HEK293 (cell line): ENCODE data around the gene UBL4A.

Experiments
- CTCF ChIA-PET: fragments of 350-600 bp; formaldehyde crosslinking; extraction: SDS; loops from one replicate; lab custom pipeline; 2021; ENCODE audit warnings: antibody characterized with exemption; lab: Yijun Ruan, JAX
- POLR2A ChIA-PET: fragments of 300-600 bp; formaldehyde crosslinking; extraction: SDS; loops from one replicate; lab custom pipeline; 2020; ENCODE audit warnings: antibody characterized with exemption, inconsistent platforms; lab: Yijun Ruan, JAX
- H3K27ac ChIP-seq: fragments of 200-500 bp; sonication (Bioruptor generic); 2 replicates; pipeline ENCODE4 v1.5.1; 2014; ENCODE audit warnings: low read depth, low read length, control low read depth, inconsistent platforms; ENCODE audit errors: extremely low read depth
- H3K36me3 ChIP-seq, 2 experiments: fragments of 200-500 bp in 1 of 2; sonication (Bioruptor generic) in 1 of 2; 1 replicate in 1 of 2; 2 replicates in 1 of 2; pipeline ENCODE4 v1.5.1; 2014 to 2017; ENCODE audit warnings: inconsistent platforms in 2 of 2, low read length in 2 of 2; ENCODE audit not compliant: control insufficient read depth in 2 of 2, insufficient read depth in 1 of 2
- H3K4me1 ChIP-seq: fragments of 200-500 bp; sonication (Bioruptor generic); 2 replicates; pipeline ENCODE4 v1.5.1; 2014; ENCODE audit warnings: mild to moderate bottlenecking, low read length, inconsistent platforms; ENCODE audit not compliant: control insufficient read depth, insufficient read depth
- H3K4me3 ChIP-seq: 2 replicates; pipeline ENCODE4 v1.5.1; 2011; ENCODE audit warnings: low read depth, mild to moderate bottlenecking, control low read depth, low read length, moderate library complexity
- H3K9me3 ChIP-seq: fragments of 200-500 bp; sonication (Bioruptor generic); 2 replicates; pipeline ENCODE4 v1.5.1; 2014; ENCODE audit warnings: low read depth, low read length, inconsistent platforms; ENCODE audit not compliant: control insufficient read depth, insufficient read depth
- BCL11A ChIP-seq: fragments of 450-650 bp; formaldehyde crosslinking; IDR thresholded peaks from 2 replicates; pipeline ENCODE4 v1.5.1; 2016; ENCODE audit warnings: low read depth, missing biosample characterization, missing genetic modification characterization
- GFI1B ChIP-seq: fragments of 450-650 bp; formaldehyde crosslinking; IDR thresholded peaks from 2 replicates; pipeline ENCODE4 v1.5.1; 2016; ENCODE audit warnings: missing biosample characterization, missing genetic modification characterization
- GLI2 ChIP-seq: fragments of 450-650 bp; formaldehyde crosslinking; IDR thresholded peaks from 2 replicates; pipeline ENCODE4; 2017; ENCODE audit warnings: missing biosample characterization, missing genetic modification characterization, low read depth, borderline replicate concordance
- HOXA7 ChIP-seq: sonication (generic); formaldehyde crosslinking; IDR thresholded peaks from 2 replicates; pipeline ENCODE4 v1.8.1; 2022; ENCODE audit warnings: missing genetic modification reagents, borderline replicate concordance
- HOXC10 ChIP-seq: sonication (generic); formaldehyde crosslinking; IDR thresholded peaks from 2 replicates; pipeline ENCODE4 v1.8.1; 2023; ENCODE audit warnings: mild to moderate bottlenecking, missing genetic modification reagents
- IKZF3 ChIP-seq: fragments of 450-650 bp; IDR thresholded peaks from 2 replicates; pipeline ENCODE4 v1.5.0; 2018; ENCODE audit warnings: missing biosample characterization, mild to moderate bottlenecking, missing genetic modification characterization, moderate library complexity
- INSM2 ChIP-seq: fragments of 450-650 bp; formaldehyde crosslinking; IDR thresholded peaks from 2 replicates; pipeline ENCODE4 v1.5.1; 2016; ENCODE audit warnings: missing biosample characterization, missing genetic modification characterization
- PRDM4 ChIP-seq: fragments of 450-650 bp; formaldehyde crosslinking; IDR thresholded peaks from 2 replicates; pipeline ENCODE4 v1.5.1; 2017; ENCODE audit warnings: missing biosample characterization, missing genetic modification characterization
- REPIN1 ChIP-seq: fragments of 450-650 bp; formaldehyde crosslinking; IDR thresholded peaks from 2 replicates; pipeline ENCODE4 v1.5.1; 2017; ENCODE audit warnings: missing biosample characterization, missing genetic modification characterization, low read depth
- WT1 ChIP-seq: fragments of 450-650 bp; formaldehyde crosslinking; IDR thresholded peaks from 2 replicates; pipeline ENCODE4 v1.5.1; 2016; ENCODE audit warnings: missing biosample characterization, missing genetic modification characterization
- ZBTB20 ChIP-seq: fragments of 450-650 bp; formaldehyde crosslinking; IDR thresholded peaks from 2 replicates; pipeline ENCODE4 v1.5.1; 2016; ENCODE audit warnings: missing biosample characterization, missing genetic modification characterization
- ZFP37 ChIP-seq: fragments of 450-650 bp; formaldehyde crosslinking; IDR thresholded peaks from 2 replicates; pipeline ENCODE4 v1.5.1; 2016; ENCODE audit warnings: missing biosample characterization, missing genetic modification characterization
- ZNF10 ChIP-seq: fragments of 450-650 bp; formaldehyde crosslinking; IDR thresholded peaks from 2 replicates; pipeline ENCODE4 v1.5.1; 2017; ENCODE audit warnings: missing biosample characterization, missing genetic modification characterization
- ZNF138 ChIP-seq: fragments of 450-650 bp; formaldehyde crosslinking; IDR thresholded peaks from 2 replicates; pipeline ENCODE4 v1.5.1; 2016; ENCODE audit warnings: missing biosample characterization, missing genetic modification characterization, borderline replicate concordance
- ZNF148 ChIP-seq: fragments of 450-650 bp; formaldehyde crosslinking; IDR thresholded peaks from 2 replicates; pipeline ENCODE4 v1.5.0; 2017; ENCODE audit warnings: missing biosample characterization, missing genetic modification characterization, borderline replicate concordance
- ZNF248 ChIP-seq: fragments of 450-650 bp; formaldehyde crosslinking; IDR thresholded peaks from 2 replicates; pipeline ENCODE4 v1.5.1; 2017; ENCODE audit warnings: missing biosample characterization, missing genetic modification characterization
- ZNF26 ChIP-seq: fragments of 450-650 bp; formaldehyde crosslinking; IDR thresholded peaks from 2 replicates; pipeline ENCODE4 v1.5.1; 2016; ENCODE audit warnings: missing biosample characterization, missing genetic modification characterization
- ZNF366 ChIP-seq: fragments of 450-650 bp; formaldehyde crosslinking; conservative IDR thresholded peaks from 2 replicates; pipeline ENCODE4 v1.5.1; 2016; ENCODE audit warnings: missing biosample characterization, missing genetic modification characterization
- ZNF398 ChIP-seq: fragments of 450-650 bp; formaldehyde crosslinking; IDR thresholded peaks from 2 replicates; pipeline ENCODE4 v1.5.1; 2017; ENCODE audit warnings: missing biosample characterization, missing genetic modification characterization
- ZNF521 ChIP-seq: fragments of 450-650 bp; formaldehyde crosslinking; IDR thresholded peaks from 2 replicates; pipeline ENCODE4 v1.5.1; 2017; ENCODE audit warnings: missing biosample characterization, mild to moderate bottlenecking, missing genetic modification characterization
- ZNF544 ChIP-seq: fragments of 450-650 bp; formaldehyde crosslinking; IDR thresholded peaks from 2 replicates; pipeline ENCODE4 v1.5.0; 2017; ENCODE audit warnings: missing biosample characterization, missing genetic modification characterization
- ZNF585B ChIP-seq: fragments of 450-650 bp; formaldehyde crosslinking; IDR thresholded peaks from 2 replicates; pipeline ENCODE4 v1.5.1; 2016; ENCODE audit warnings: missing biosample characterization, missing genetic modification characterization
- ZNF747 ChIP-seq: fragments of 450-650 bp; formaldehyde crosslinking; IDR thresholded peaks from 2 replicates; pipeline ENCODE4 v1.5.1; 2016; ENCODE audit warnings: missing biosample characterization, missing genetic modification characterization
- ZNF76 ChIP-seq: fragments of 450-650 bp; formaldehyde crosslinking; IDR thresholded peaks from 2 replicates; pipeline ENCODE4; 2016; ENCODE audit warnings: low read depth, missing biosample characterization, missing genetic modification characterization, borderline replicate concordance
- ZNF837 ChIP-seq: fragments of 450-650 bp; formaldehyde crosslinking; IDR thresholded peaks from 2 replicates; pipeline ENCODE4 v1.5.1; 2016; ENCODE audit warnings: missing biosample characterization, missing genetic modification characterization
- ZNF843 ChIP-seq: fragments of 450-650 bp; formaldehyde crosslinking; IDR thresholded peaks from 2 replicates; pipeline ENCODE4 v1.5.1; 2016; ENCODE audit warnings: missing biosample characterization, missing genetic modification characterization
- ZSCAN4 ChIP-seq: fragments of 450-650 bp; formaldehyde crosslinking; IDR thresholded peaks from 2 replicates; pipeline ENCODE4 v1.5.1; 2017; ENCODE audit warnings: missing biosample characterization, missing genetic modification characterization
- ZXDB ChIP-seq: fragments of 450-650 bp; formaldehyde crosslinking; IDR thresholded peaks from 2 replicates; pipeline ENCODE4 v1.5.1; 2016; ENCODE audit warnings: missing biosample characterization, missing genetic modification characterization

The UBL4A gene

GRCh38 chrX:154457491-154458115, 28.8 kb downstream of the UBL4A start:
- ChIA-PET POLR2A (interaction anchor here (1.0 to 2.8 kb wide), 7 partner anchors 12 to 87 kb away, joined by 4 to 15 read pairs (median 4); partner anchors contain the start of genes LAGE3 and UBL4A), CTCF (no interaction called here)
- no peaks in the 10 kb centered on the region for H3K4me1 ChIP-seq
- no peaks in the 10 kb centered on the region for H3K9me3 ChIP-seq
- peak overlapping the region; percentile 41 for H3K4me3 ChIP-seq
- H3K27ac ChIP-seq, result peak overlapping the region; percentile 75
- H3K36me3 ChIP-seq, result peaks cover 0 to 33% of the 10 kb centered on the region in 2 experiments; a peak in 2 of 3 replicates
- TF ChIP-seq ZNF837 (tag by site-specific recombination) (no peak), GLI2 (no peak), ZNF148 (tag by site-specific recombination) (no peak), ZNF544 (tag by site-specific recombination) (no peak), GFI1B (tag by site-specific recombination) (no peak), ZXDB (tag by site-specific recombination) (no peak), ZNF26 (tag by site-specific recombination) (no peak), WT1 (tag by site-specific recombination) (no peak), ZNF138 (tag by site-specific recombination) (no peak), ZNF366 (tag by site-specific recombination) (peak; percentile 76), ZBTB20 (tag by site-specific recombination) (peak; percentile 17; the same call in 1 of the 2 replicates), INSM2 (no peak), ZNF843 (no peak), ZNF248 (tag by site-specific recombination) (no peak), ZNF398 (tag by site-specific recombination) (no peak), BCL11A (0 out of 2 replicates have a peak, but pooled peaks have one; percentile 44), ZFP37 (tag by site-specific recombination) (no peak), REPIN1 (no peak; the same call in 1 of the 2 replicates), ZSCAN4 (no peak), HOXA7 (CRISPR knock-in tag) (no peak), ZNF747 (tag by site-specific recombination) (no peak), PRDM4 (tag by site-specific recombination) (no peak), ZNF10 (no peak), HOXC10 (CRISPR knock-in tag) (no peak), ZNF521 (tag by site-specific recombination) (no peak), ZNF76 (tag by site-specific recombination) (no peak), ZNF585B (tag by site-specific recombination) (peak; percentile 46), IKZF3 (tag by site-specific recombination) (no peak)
